Activated CD8-positive, alpha-beta memory T cell treated with anti-CD3 and anti-CD28 coated beads, Interleukin-2, amount 50 U/mL, for 48 hours (primary cell): ENCODE data around the gene INTS3.
A peak's percentile ranks its signal among the peaks of the same experiment; 100 is the strongest.

Source experiments
- DNase-seq: peaks from one replicate; pipeline ENCODE4 v3.0.0-alpha.2; 2020

Gene INTS3

GRCh38 chr1:153727463-153728304 lies at the start of gene INTS3:
Gene INTS3, plus strand, starts transcription at chr1:153728050. Its CDS starts 585 bp downstream, at chr1:153728635.
- DNase-seq = peak; percentile 97

- DNase-seq = no peak
Measured at GRCh38 chr1:153678519-153679336, 49.1 kb upstream of the INTS3 start, which contains the start of gene NPR1. Gene NPR1, plus strand, starts transcription at chr1:153678688. Its CDS starts 421 bp downstream, at chr1:153679109.

- peak; percentile 67 for DNase-seq
Measured at GRCh38 chr1:153679337-153680119, 48.3 kb upstream of the INTS3 start.

GRCh38 chr1:153680120-153680403 lies 47.8 kb upstream of the INTS3 start:
- no peak for DNase-seq

- DNase-seq = no peak
Measured at GRCh38 chr1:153682730-153683129, 45.1 kb upstream of the INTS3 start.

GRCh38 chr1:153683854-153684253 lies 44.0 kb upstream of the INTS3 start:
- no peak for DNase-seq

GRCh38 chr1:153684892-153685291 lies 43.0 kb upstream of the INTS3 start:
- no peak for DNase-seq

- DNase-seq = no peak
Measured at GRCh38 chr1:153685544-153686340, 42.1 kb upstream of the INTS3 start.

GRCh38 chr1:153687346-153688125 lies 40.3 kb upstream of the INTS3 start:
- no peak for DNase-seq

- no peak for DNase-seq
Measured at GRCh38 chr1:153688276-153688675, 39.6 kb upstream of the INTS3 start.

- DNase-seq = no peak
Measured at GRCh38 chr1:153688736-153689328, 39.0 kb upstream of the INTS3 start.

GRCh38 chr1:153693466-153693865 lies 34.4 kb upstream of the INTS3 start:
- no peak for DNase-seq

- DNase-seq = no peak
Measured at GRCh38 chr1:153696741-153697140, 31.1 kb upstream of the INTS3 start.

- no peak for DNase-seq
Measured at GRCh38 chr1:153697191-153698019, 30.4 kb upstream of the INTS3 start.

GRCh38 chr1:153698020-153698922 lies 29.6 kb upstream of the INTS3 start:
- DNase-seq = no peak

- DNase-seq = no peak
Measured at GRCh38 chr1:153698923-153699714, 28.7 kb upstream of the INTS3 start.

- no peak for DNase-seq
Measured at GRCh38 chr1:153699768-153700167, 28.1 kb upstream of the INTS3 start.

GRCh38 chr1:153705484-153705883 lies 22.4 kb upstream of the INTS3 start:
- no peak for DNase-seq
